Testis (tissue), 2 donors: ENCODE data around the gene C11orf58.

Experiments used
- POLR2A ChIP-seq: fragments of 450-650 bp; IDR thresholded peaks from one replicate; pipeline ENCODE4 v1.6.1; 2017; ENCODE audit warnings: antibody characterized with exemption, mild to moderate bottlenecking, moderate library complexity
- TF ChIP-seq, protein P1 (sequence below), 3 experiments: fragments of 450-650 bp in 2 of 3; fragments of 200-600 bp in 1 of 3; sonication (generic) in 1 of 3; IDR thresholded peaks; one replicate each; pipeline ENCODE4 v1.5.1; 2016 to 2019; ENCODE audit warnings: antibody characterized with exemption in 3 of 3, mild to moderate bottlenecking in 2 of 3, moderate library complexity in 1 of 3

DNA sequence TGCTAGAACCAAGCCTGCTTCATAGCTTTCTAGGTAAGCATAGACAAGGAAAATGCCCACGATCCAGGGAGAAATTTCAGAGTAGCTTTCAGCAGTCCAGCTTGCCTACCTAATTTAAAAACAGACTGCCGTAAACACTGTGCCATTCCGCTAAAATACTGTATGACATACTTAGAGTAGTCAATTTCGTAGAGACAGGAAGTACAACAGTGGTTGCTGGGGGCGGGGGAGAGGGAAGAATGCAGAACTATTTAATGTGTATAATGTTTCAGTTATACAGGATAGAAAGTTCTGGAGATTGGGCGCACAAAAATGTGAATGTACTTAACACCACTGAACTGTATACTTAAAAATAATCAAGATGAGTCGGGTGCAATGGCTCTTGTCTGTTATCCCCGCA lies 56.7 kb downstream of the C11orf58 start:
- TF ChIP-seq, protein P1, sequence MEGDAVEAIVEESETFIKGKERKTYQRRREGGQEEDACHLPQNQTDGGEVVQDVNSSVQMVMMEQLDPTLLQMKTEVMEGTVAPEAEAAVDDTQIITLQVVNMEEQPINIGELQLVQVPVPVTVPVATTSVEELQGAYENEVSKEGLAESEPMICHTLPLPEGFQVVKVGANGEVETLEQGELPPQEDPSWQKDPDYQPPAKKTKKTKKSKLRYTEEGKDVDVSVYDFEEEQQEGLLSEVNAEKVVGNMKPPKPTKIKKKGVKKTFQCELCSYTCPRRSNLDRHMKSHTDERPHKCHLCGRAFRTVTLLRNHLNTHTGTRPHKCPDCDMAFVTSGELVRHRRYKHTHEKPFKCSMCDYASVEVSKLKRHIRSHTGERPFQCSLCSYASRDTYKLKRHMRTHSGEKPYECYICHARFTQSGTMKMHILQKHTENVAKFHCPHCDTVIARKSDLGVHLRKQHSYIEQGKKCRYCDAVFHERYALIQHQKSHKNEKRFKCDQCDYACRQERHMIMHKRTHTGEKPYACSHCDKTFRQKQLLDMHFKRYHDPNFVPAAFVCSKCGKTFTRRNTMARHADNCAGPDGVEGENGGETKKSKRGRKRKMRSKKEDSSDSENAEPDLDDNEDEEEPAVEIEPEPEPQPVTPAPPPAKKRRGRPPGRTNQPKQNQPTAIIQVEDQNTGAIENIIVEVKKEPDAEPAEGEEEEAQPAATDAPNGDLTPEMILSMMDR (IDR thresholded peaks at IDR 0.05): no peak
- TF ChIP-seq POLR2A: no peak
